ENCODE measurements around the gene ACVRL1.

Gene ACVRL1

GRCh38 chr12:51907083-51907855, at the start of gene ACVRL1:
ACVRL1 (plus strand) TSS chr12:51907504; CDS start chr12:51912475, 4,971 bp downstream.
- no peak for DNase-seq (ENCODE audit: low read depth)

- DNase-seq (ENCODE audit: low read depth) = no peak
These were observed 46.3 kb upstream of the ACVRL1 start for GRCh38 chr12:51860986-51861385.

- no peak for DNase-seq (ENCODE audit: low read depth)
These were observed 44.4 kb upstream of the ACVRL1 start for GRCh38 chr12:51862947-51863346.

GRCh38 chr12:51863363-51863932, 43.9 kb upstream of the ACVRL1 start:
- no peak for DNase-seq (ENCODE audit: low read depth)

- no peak for DNase-seq (ENCODE audit: low read depth)
These were observed 43.1 kb upstream of the ACVRL1 start for GRCh38 chr12:51863933-51864832.

GRCh38 chr12:51864833-51865670, 42.3 kb upstream of the ACVRL1 start:
- DNase-seq (ENCODE audit: low read depth) = no peak

GRCh38 chr12:51865757-51866270, 41.5 kb upstream of the ACVRL1 start:
- DNase-seq (ENCODE audit: low read depth) = no peak

- DNase-seq (ENCODE audit: low read depth) = no peak
These were observed 41.0 kb upstream of the ACVRL1 start for GRCh38 chr12:51866324-51866723.

GRCh38 chr12:51866762-51867161, 40.5 kb upstream of the ACVRL1 start:
- no peak for DNase-seq (ENCODE audit: low read depth)

GRCh38 chr12:51867371-51867770, 39.9 kb upstream of the ACVRL1 start:
- DNase-seq (ENCODE audit: low read depth) = no peak

- no peak for DNase-seq (ENCODE audit: low read depth)
These were observed 39.4 kb upstream of the ACVRL1 start for GRCh38 chr12:51867796-51868428.

- DNase-seq (ENCODE audit: low read depth) = no peak
These were observed 38.3 kb upstream of the ACVRL1 start for GRCh38 chr12:51868821-51869495.

GRCh38 chr12:51869496-51869865, 37.8 kb upstream of the ACVRL1 start:
- DNase-seq (ENCODE audit: low read depth) = no peak

GRCh38 chr12:51869931-51870330, 37.4 kb upstream of the ACVRL1 start:
- DNase-seq (ENCODE audit: low read depth) = no peak

GRCh38 chr12:51870504-51870903, 36.8 kb upstream of the ACVRL1 start:
- no peak for DNase-seq (ENCODE audit: low read depth)

- DNase-seq (ENCODE audit: low read depth) = no peak
These were observed 36.2 kb upstream of the ACVRL1 start for GRCh38 chr12:51871126-51871525.

- no peak for DNase-seq (ENCODE audit: low read depth)
These were observed 35.2 kb upstream of the ACVRL1 start for GRCh38 chr12:51871918-51872688.

GRCh38 chr12:51872689-51872981, 34.7 kb upstream of the ACVRL1 start:
- DNase-seq (ENCODE audit: low read depth) = no peak

- DNase-seq (ENCODE audit: low read depth) = no peak
These were observed 33.9 kb upstream of the ACVRL1 start for GRCh38 chr12:51873251-51873994.
